Ishikawa (cell line): ENCODE data around the gene MRGPRF.

Experiments used
- CEBPB ChIP-seq: IDR thresholded peaks from 2 replicates; pipeline ENCODE4 v1.6.1; 2012
- CREB1 ChIP-seq: IDR thresholded peaks from 2 replicates; pipeline ENCODE4 v1.6.1; 2012; ENCODE audit warnings: low read depth
- EGR1 ChIP-seq: IDR thresholded peaks from 2 replicates; pipeline ENCODE4 v1.6.1; 2012
- EP300 ChIP-seq: IDR thresholded peaks from 2 replicates; pipeline ENCODE4 v1.6.1; 2012; ENCODE audit warnings: borderline replicate concordance
- FOXM1 ChIP-seq: IDR thresholded peaks from 2 replicates; pipeline ENCODE4 v1.6.1; 2012; ENCODE audit warnings: low read depth, borderline replicate concordance
- NFIC ChIP-seq: IDR thresholded peaks from 2 replicates; pipeline ENCODE4 v1.6.1; 2012
- RAD21 ChIP-seq: IDR thresholded peaks from 2 replicates; pipeline ENCODE4 v1.6.1; 2012; ENCODE audit warnings: low read depth
- TAF1 ChIP-seq: IDR thresholded peaks from 2 replicates; pipeline ENCODE4 v1.6.1; 2012; ENCODE audit warnings: low read depth, mild to moderate bottlenecking
- TCF12 ChIP-seq: IDR thresholded peaks from 2 replicates; pipeline ENCODE4 v1.6.1; 2012; ENCODE audit warnings: low read depth
- TEAD4 ChIP-seq: IDR thresholded peaks from 2 replicates; pipeline ENCODE4 v1.6.1; 2012
- YY1 ChIP-seq: IDR thresholded peaks from 2 replicates; pipeline ENCODE4 v1.6.1; 2012; ENCODE audit warnings: low read depth
- ZBTB7A ChIP-seq: IDR thresholded peaks from 2 replicates; pipeline ENCODE4 v1.6.1; 2012; ENCODE audit warnings: low read depth
- TF ChIP-seq, protein P1 (sequence below): IDR thresholded peaks from 2 replicates; pipeline ENCODE4 v1.6.1; 2012; ENCODE audit warnings: low read depth, mild to moderate bottlenecking
- TF ChIP-seq, protein P2 (sequence below): IDR thresholded peaks from 2 replicates; pipeline ENCODE4 v1.6.1; 2012
- TF ChIP-seq, protein P3 (sequence below): IDR thresholded peaks from 2 replicates; pipeline ENCODE4 v1.6.1; 2012

Gene MRGPRF

DNA sequence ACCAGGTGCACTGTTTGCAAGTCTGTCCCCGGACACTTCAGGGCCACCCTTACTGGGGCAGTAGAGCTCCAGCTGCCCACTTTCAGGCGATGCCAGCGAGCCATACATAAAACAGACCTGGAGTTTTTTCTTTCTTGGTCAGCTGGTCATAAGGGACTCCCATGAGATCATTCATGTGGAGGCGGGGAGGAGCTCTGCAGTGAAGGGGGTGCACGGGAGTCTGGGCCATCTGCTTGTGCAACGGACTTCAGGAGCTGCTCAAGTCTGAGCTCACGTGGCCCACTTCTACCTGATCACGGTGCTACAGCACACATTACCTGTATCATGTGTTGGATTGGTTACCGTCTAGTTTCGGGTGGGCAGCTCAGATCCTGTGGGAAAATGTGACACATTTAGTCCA is 9.2 kb upstream of the MRGPRF start:
- TF ChIP-seq TAF1 = no peak
- no peak for TF ChIP-seq CEBPB
- TF ChIP-seq FOXM1 = no peak
- TF ChIP-seq, protein P1, sequence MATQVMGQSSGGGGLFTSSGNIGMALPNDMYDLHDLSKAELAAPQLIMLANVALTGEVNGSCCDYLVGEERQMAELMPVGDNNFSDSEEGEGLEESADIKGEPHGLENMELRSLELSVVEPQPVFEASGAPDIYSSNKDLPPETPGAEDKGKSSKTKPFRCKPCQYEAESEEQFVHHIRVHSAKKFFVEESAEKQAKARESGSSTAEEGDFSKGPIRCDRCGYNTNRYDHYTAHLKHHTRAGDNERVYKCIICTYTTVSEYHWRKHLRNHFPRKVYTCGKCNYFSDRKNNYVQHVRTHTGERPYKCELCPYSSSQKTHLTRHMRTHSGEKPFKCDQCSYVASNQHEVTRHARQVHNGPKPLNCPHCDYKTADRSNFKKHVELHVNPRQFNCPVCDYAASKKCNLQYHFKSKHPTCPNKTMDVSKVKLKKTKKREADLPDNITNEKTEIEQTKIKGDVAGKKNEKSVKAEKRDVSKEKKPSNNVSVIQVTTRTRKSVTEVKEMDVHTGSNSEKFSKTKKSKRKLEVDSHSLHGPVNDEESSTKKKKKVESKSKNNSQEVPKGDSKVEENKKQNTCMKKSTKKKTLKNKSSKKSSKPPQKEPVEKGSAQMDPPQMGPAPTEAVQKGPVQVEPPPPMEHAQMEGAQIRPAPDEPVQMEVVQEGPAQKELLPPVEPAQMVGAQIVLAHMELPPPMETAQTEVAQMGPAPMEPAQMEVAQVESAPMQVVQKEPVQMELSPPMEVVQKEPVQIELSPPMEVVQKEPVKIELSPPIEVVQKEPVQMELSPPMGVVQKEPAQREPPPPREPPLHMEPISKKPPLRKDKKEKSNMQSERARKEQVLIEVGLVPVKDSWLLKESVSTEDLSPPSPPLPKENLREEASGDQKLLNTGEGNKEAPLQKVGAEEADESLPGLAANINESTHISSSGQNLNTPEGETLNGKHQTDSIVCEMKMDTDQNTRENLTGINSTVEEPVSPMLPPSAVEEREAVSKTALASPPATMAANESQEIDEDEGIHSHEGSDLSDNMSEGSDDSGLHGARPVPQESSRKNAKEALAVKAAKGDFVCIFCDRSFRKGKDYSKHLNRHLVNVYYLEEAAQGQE = no peak
- TF ChIP-seq ZBTB7A = no peak
- no peak for TF ChIP-seq TEAD4
- no peak for TF ChIP-seq NFIC
- TF ChIP-seq RAD21 = no peak
- TF ChIP-seq CREB1 = no peak
- no peak for TF ChIP-seq YY1

DNA sequence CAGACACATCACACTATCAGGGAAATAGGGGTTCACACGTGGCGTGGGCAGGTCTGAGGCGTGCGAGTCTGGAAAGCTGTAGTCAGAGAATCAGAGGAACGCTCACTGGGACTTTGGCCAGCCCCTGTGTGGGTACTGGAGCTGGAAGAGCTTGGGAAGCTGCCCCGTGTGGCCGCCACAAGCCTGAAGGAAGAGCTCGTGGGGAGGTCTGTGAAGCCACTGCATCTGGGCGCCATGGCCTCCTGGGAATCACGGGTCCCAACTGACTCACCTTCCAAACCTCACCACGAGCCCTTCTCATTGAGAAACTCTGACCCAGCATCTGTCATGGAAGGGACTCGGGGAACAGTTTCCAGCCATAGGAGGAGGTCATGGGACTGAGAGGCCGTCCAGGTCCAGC is 5.9 kb upstream of the MRGPRF start:
- TF ChIP-seq YY1 (no peak), CREB1 (no peak), ZBTB7A (no peak), CEBPB (no peak), EGR1 (no peak), FOXM1 (no peak), NFIC (no peak), TAF1 (no peak), RAD21 (no peak)
- TF ChIP-seq, protein P2, sequence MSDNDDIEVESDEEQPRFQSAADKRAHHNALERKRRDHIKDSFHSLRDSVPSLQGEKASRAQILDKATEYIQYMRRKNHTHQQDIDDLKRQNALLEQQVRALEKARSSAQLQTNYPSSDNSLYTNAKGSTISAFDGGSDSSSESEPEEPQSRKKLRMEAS = no peak
- TF ChIP-seq, protein P1 = no peak

DNA sequence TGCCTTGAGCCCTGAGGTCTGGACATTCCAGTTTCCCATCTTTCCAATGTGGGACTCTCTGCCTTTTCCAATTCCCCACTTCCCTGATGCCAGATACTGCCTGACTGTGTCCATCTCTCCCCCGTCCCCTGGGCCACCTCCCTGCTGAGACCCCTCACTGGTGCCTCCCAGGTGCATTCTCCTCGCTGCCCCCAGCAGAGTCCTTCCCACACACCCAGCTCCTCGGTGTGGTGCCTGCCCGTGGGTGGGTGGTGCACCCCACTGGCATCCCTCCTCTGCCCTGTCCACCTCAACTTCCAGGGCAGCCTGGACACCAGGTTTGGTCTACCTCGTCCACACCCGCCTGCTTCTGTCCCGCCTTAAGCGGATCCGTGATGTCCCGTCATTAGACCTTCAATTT is 4.9 kb upstream of the MRGPRF start:
- TF ChIP-seq TCF12 = no peak
- TF ChIP-seq YY1 = no peak
- TF ChIP-seq, protein P3, sequence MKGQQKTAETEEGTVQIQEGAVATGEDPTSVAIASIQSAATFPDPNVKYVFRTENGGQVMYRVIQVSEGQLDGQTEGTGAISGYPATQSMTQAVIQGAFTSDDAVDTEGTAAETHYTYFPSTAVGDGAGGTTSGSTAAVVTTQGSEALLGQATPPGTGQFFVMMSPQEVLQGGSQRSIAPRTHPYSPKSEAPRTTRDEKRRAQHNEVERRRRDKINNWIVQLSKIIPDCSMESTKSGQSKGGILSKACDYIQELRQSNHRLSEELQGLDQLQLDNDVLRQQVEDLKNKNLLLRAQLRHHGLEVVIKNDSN = no peak
- TF ChIP-seq ZBTB7A = no peak
- TF ChIP-seq FOXM1 = no peak
- TF ChIP-seq, protein P1 = no peak
- TF ChIP-seq TEAD4 = no peak
- no peak for TF ChIP-seq NFIC
- TF ChIP-seq RAD21 = no peak
- no peak for TF ChIP-seq CEBPB
- TF ChIP-seq TAF1 = no peak

DNA sequence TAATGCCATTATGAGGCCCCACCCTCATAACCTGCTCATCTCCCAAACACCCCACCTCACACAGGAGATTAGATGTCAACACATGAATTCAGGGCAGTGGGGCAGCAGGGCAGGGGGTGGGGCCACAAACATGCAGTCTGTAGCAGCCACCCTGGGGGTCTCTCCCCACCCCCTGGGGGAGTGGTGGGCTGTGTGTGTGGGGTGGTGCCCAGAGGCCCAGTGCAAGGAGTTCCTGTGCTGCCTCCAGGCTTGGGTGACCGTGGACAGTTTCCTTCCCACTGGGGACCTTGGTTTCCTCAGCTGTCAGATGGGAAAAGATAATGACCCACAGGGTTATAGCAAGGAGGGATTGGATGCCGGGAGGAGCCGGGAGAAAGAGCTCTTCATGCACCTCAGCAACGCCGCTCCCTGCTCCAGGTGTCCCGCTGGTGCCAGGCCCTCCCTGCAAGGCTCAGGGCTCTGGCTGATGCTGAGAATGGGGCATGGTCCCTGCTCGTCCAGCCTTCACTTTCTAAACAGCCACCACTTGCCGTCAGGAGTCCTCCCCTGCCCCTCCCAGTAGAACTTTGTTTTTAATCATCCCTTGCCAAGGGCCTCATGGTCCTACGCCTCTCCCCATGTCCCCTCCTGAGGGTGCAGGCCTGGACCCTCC is 2.0 kb upstream of the MRGPRF start:
- TF ChIP-seq, protein P2 = no peak
- TF ChIP-seq EP300 (no peak), ZBTB7A (no peak), TCF12 (no peak), EGR1 (no peak)

DNA sequence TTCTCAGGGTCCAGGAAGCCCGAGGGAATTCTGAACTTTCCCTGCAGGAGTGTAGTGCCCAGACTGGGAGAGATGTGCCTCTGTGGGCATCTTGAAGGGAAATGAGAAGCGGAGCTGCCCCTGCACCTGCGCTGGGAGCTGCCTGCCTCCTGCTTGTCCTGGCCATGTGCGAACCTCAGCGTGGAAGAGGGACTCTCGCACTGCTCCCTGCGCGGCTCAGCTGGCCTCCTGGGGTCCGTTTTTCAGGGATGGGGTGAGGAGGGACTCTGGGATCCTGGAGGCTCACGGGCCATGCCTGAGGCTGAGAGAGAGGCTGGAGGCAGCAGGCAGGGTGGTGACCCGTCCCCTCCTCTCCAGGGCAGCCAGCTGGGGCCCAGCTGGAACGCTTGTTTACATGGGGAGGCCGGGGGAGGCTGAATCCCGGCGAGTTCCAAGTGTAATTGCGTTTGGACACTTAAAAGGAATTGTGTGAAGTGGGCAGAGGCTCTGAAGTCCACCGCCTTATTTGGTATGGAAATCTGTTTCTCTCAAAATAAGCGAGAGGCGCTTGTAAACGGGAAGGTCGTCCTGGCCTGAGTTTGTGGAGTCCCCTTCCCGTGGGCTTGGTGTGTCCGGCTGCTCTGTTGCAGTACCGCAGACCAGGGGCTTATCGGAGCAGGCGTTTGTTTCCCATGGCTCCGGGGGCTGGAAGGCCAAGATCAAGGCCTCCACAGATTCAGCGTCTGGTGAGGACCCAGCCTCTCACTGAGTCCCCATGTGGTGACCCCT is 1.2 kb upstream of the MRGPRF start:
- TF ChIP-seq YY1 (no peak), TCF12 (no peak)
- TF ChIP-seq, protein P2 = no peak
